NCI-H2171 (cell line): ENCODE measurements around the gene GPC6.

Experiments used
- DNase-seq: peaks from one replicate; lab custom pipeline; 2025; lab: John Stamatoyannopoulos, UW

GPC6 gene

DNA sequence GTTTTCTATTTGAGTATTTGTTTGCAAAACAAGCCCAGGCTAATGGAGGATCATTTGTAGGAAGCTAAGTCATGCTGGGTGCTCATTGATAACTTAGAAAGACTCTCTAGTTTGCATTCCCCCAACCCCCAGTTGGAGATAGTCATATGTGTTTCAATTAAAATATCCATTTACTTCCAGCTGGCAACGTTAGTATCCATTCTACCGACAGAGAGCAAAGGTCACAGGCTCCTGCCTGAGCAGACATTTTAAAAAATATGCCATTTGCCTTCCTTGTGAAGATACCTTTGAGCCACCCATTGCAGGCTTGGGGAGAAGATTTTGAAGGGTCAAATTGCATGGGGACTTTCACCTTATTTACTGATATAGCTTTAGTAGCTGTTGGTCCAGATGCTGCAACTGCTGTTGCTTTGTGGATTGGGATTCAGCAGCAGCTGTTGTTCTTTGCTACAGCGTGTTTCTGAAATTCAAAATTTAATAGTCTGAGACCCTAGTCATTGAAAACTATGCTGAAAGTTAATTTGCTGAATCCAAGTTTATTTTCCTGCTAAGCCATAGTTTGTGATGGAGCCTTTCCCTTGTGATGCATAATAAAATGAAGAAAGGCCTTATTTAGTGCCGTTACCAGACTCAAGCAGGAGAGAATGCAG lies 335.1 kb downstream of the GPC6 start:
- peak; percentile 96 for DNase-seq

DNA sequence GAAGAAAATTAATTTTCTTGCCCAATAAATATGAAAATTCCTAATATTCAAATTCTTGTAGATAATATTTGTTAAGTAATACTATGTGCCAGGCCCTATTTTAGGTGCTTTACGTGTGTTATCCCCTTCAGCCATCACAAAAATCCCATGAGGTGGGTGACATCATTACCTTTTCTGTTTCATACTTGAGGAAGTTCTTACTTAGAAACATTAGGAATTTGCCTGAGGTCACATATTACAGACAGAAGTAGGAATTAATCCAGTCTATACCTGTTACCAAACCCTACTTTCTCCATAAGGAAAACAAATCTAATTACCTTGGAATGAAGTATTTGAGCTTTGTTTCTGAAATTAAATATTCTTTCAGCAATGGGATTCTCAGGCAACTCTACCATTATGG lies 336.1 kb downstream of the GPC6 start:
- DNase-seq = no peak

DNA sequence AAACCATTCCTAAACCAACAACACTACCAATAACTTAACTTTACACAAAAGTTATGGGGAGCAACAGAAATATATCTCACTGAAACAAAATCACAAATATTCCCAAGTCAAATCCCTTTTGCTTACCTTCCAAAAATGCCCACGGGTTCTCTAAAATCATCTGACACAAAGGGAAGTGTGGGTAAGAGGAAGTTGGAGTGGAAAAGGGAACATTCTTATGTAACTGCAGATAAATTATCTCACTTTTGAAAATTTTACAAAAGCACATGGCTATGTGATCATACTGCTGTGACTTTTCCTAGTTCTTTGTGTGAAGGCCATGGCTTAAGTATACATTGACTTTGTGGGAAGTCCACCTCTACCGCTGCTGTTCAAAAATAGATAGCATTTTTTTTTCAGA lies 350.5 kb downstream of the GPC6 start:
- DNase-seq = no peak

DNA sequence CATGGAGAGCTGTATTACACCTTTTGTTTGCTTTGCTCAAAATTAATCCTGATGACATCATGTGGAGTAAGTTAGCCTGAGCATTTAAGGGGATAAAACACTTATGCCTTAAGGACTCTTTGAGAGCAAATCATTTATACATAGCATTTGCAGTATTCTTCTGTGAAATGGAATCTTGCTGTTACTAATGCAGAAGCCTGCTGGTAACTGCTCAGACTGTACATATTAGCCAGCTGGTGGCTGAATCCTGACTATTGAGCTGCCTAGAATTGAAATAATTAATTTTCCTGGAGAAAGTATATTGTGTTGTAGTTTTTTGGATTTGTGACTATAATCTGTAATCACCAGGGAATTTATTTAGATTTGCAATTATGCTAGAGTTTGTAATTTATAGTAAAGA lies 363.2 kb downstream of the GPC6 start:
- DNase-seq = no peak

DNA sequence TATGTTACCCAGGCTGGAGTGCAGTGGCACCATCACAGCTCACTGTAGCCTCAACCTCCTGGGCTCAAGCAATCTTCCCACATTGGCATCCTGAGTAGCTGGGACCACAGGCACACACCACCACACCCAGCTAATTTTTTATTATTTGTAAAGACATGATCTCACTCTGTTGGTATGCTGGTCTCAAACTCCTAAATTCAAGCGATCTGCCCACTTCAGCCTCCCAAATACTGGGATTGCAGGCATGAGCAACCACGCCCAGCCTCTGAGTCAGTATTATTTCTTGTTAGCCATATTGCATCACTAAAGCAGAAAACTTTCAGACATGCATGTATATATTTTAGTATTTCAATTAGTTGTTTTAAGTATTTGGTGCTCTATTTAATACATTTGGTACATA lies 376.4 kb downstream of the GPC6 start:
- DNase-seq = no peak

DNA sequence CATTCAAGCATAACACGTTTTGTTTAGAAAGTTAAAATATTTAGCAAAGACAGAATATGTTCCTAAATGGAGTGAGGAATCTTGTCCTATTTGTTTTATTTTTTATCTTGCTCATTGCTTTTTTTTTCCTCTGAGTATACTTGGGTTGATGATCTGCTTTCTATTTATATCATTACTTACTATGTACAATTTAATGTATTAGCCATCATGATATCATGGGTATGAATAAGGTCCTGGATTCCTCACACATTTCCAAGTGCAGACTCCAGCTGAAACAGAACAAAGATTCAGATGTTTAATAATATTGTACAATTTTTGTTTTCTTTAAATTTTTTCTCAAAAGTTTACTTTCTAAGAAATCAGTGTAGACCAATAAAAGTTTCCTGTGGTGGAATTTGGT lies 388.2 kb downstream of the GPC6 start:
- no peak for DNase-seq

DNA sequence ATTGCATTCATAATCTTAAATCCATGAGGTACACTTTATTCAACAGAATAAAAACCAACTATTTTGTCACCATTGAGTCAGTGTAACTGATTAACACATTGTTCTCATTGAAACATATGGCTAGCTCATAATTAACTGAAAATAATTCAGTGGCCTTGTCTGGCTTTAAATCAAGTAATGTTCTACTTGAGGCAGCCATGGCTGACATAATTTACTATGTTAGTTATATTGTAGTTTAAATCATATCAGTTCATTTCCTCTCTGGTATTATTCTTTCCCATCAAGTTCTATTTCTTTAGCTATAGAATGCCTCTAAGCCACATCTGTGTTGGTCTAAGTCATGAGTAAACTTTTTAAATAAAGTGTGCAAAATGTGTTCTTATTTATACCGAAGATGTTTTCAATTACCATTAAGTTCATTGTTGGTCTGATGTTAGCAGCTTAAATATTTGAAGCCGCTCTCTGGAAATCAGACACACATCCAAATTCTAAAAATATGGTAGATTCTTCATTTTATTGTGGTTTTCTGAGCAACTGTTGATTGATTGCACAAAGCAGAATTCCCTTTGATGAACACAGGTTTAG lies 393.7 kb downstream of the GPC6 start:
- DNase-seq = no peak

DNA sequence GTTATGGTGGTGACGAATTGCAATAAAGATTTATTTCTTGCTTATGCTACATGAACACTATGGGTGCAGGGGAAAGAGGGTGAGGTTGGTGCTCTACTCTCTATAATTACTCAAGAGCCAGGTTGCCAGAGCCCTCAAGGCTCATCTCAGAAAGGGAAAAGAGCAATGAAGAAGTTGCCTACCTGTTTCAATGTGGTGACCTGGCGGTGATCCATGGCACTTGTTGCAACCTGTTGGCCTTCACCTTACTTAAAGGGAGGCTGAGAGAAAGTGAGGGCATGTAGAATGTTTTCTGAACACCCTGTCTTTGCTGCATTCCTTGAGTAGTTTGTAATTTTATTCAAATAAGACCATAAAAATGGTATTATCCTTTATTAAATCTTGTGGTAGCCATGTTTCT lies 394.4 kb downstream of the GPC6 start:
- DNase-seq = no peak

DNA sequence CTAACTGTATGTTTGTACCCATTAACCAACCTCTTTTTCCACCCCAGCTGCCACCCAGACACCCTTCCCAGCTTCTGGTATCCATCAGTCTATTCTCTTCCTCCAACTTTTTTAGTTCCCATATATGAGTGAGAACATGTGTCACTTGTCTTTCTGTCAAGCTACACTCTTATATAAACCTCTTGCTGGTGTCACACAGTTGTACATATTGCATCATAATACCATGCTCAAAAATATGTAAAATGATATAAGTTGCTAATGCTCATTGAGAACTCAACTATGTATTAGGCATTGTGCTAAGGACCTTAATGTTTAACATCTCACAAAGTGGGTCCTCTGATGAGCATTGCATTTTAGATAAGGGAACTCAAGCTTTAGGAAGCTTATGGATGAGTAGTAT lies 395.4 kb downstream of the GPC6 start:
- DNase-seq = no peak

DNA sequence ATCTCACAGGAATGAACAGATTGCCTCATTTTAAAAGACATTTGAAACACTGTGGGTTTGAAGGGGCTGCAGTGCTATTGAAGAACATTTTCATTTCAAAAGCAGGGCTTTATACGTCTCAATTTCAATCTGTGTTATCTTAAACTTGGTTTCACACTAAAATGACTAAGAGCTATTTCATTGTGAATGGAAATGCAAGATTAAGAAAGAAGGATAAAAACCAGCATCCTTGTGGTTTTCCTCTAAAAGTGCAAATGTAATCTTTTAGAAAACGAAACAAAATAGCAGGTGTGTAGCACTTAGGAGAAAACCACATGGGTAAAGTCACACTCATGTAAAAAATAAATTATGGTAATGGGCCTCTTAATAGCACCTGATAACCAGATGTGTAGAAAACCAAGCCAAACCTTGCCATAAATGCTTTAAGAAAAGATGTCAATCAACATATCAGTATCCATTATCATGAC lies 397.7 kb downstream of the GPC6 start:
- DNase-seq = peak; percentile 37

DNA sequence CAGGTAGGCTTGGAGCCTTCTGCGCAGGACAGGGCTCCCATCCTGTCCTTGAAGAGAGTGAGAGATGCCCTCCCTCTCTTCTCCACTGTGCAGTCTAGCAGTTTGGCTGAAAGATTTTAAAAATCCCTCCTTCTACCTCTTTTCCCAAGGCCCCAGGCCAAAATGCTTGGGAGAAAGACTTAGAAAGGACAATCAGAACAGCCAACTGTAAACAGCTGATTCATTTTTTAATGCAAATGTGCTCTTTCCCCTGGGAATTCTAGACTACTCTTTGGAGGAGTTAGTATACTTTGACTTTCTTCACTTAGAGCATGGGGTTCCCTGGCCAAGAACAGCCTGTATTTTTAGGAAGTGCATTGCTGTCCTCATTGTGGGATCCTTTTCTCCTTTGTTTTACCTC lies 398.9 kb downstream of the GPC6 start:
- DNase-seq = no peak

DNA sequence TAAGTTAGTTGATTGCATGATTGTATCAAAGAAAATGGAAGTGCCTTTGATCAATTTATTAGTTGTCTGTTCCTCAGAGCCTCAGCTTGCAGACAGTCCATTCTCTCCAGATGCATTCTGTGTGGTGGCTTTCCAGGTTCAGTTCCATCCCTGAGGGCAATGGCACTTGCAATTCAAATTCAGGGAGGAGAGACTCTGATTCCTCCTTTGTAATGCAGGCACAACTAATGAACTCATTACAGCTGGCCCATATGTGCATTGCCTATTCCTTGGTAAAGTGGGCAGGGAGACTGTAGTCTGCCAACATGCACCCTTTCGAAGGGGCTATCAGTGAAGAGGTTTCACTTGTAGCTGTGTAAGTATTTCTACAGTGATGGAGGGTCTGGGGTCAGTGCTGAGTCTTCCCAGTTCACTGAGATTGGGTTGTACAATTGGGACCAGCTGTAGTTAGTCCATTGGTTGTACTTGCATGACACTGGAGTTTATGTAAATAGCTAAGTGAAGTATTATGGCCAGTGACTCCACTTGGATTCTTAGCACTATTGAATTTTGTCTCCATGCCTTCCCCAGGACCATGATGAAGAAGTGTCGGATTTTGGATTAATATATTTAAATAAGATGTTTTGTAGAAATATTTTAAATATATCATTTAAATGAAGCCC lies 401.7 kb downstream of the GPC6 start:
- no peak for DNase-seq

DNA sequence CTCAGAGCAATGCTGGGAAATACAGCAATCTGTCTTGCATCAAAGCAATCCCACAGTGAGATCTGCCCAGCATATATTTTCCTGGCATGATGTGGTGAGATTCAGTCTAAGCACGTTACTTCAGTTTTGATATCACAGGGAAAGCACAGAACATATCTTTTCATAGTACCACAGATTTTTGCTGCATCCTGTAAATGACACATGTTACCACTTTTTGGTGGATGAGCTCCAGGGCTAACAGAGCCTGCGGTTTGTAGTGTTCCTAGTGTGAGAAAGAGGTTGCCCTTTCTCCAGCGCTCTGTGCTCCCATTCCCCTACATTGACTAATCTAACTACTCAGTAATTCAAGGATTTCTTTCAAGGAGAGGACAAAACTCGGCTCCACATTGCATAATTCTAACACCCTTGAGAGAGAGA lies 409.0 kb downstream of the GPC6 start:
- no peak for DNase-seq

DNA sequence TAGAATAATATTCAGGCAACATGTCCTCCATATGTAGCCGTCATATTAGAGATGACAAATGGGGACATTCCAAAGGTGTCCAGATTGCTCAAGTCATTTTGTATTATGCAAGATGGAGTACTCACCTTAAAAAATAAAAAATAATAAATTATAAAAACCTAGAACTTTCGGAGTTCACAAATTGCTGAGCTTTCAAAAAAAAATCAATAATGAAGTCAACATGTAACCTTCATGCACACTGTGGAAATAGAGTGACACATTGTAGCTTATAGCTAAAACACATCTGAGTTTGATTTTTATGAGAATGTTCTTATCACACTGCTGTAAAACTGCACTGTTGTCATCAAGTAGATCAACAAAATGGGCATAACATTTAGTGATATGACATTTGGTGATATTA lies 411.2 kb downstream of the GPC6 start:
- no peak for DNase-seq

DNA sequence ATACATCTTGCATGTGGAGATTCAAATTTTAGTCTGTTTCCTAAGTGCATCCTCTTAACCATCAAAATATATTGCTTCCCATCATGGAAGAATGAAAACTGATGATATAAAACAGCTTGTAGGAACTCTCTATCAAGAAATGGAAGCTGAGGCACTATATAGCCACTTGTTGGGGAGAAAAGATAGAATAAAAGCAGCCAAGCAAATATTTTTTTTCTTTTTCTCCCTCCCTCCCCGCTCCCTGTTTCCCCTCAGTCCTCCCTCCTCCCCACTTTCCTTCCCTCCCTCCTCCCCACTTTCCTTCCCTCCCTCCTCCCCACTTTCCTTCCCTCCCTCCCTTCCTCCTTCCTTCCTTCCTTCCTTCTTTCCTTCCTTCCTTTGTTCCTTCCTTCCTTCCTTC lies 413.8 kb downstream of the GPC6 start:
- DNase-seq = no peak

DNA sequence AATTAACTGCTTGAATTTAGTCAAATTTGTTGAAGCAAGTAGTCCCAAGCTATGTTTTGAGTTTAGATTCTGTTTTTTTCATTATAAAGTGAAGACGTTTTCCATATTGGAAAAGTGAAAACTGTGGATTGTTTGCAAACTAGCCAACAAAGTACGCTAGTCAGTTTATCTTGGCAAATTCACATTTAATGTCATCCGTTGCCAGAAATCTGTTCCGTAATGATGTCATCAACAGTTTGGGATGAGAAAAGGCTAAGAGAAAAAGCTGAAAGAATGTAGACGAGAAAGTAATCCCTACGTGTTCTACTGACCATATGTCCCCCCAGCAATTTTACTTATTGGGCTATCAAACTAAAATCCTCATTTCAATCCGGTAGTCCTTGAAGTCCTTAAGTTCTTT lies 419.6 kb downstream of the GPC6 start:
- DNase-seq = no peak

DNA sequence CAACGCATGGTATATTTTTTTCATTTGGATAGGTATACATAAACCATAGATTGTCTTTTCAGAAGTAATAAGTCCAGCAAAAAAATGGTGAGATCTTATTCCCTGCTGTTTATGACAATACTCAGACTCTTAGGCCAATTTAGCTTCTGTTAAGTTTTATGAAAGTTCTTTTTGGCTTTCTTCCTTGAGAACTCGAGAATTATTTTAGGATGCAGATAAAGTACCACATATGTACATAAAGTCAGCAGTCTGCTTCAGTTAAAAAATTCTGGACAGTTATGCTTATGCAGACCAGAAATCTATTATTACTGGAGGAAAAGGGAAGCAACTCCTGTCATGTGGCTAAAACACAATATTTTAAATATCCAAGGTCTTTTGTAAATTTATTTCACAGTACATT lies 422.9 kb downstream of the GPC6 start:
- DNase-seq = no peak

DNA sequence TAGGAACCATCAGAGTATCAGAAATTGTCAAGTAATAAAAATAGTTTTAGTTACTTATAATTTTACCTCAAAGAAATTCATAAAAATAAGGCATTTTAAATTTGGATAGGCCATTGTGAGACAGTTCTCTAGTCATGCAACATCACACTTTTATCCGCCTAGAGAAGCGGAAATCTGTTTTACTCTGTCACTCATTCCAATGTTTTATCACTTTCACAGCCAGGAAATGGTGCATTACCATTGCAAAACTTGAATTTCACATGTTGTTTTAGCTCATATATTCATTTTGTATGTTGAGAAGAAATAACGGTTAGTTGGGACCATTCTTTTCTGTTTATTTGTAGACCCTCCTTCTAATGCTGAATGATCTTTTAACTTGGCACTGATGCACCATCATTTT lies 427.2 kb downstream of the GPC6 start:
- DNase-seq = no peak

DNA sequence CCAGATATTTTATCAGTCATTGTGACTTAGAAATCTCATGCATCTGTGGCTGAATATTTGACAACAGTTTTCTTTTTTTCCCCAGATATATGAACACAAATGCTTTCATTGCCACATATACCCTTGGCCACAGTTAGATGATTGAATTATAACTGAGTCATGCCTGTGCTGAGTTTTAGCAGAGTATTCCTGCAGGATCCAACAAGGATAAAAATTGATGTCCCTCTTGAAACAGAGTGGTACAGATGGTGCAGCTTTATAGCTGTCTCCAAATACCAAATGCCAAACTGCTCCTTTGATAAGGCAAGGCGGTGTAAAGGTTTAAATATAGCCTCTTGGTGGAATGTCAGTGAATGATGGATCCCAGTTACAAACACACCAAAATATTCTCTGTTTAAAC lies 428.5 kb downstream of the GPC6 start:
- DNase-seq = peak; percentile 24

DNA sequence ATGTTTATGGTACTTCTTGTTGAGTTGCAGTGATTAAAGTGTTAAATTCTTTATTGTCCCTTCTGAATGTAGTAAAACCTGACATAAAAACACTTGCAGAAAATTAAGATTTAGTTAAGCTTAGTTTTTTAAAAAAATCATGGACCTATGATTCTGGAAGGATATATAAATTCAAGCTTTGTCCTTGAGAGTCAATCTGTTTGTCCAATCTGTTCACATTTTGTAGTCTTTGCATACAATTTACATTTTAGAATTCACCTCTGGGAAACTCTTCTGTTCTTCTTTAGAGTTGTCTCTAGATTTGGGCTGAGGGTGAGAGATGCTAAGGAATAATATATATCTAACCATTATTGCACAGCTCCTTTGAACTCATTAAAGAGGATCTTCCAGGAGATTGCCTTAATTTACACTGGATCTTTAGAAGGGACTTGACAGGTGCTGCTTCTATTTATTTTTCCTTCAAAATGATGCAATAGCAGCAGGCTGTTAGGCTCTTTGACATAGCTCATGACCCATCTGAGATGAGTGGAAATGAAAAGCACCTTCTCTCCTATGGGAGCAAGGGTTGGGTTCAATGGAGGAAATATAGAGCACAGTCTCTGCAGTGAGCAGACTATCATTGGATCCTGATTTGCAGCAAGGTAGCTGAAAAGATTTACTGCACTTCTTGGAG lies 433.9 kb downstream of the GPC6 start:
- DNase-seq = no peak

DNA sequence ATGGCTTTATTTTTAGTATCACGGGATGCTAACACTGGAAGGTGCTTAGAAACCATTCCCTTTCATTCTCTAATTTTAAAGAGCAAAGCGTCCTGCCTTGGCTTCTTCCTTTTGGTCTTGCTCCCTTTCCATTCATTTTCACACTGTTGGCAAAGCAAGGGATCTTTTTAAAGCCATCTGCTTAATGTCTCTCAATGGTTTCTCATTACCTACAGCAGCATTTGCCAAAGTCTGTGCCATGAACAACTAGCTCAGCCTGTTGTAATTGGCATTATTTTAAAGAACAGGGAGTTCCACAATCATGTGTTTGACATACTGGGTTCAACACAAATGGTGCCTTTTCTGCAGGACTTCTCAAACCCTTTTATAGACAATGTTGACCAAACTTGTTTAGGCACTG lies 444.3 kb downstream of the GPC6 start:
- DNase-seq = no peak

DNA sequence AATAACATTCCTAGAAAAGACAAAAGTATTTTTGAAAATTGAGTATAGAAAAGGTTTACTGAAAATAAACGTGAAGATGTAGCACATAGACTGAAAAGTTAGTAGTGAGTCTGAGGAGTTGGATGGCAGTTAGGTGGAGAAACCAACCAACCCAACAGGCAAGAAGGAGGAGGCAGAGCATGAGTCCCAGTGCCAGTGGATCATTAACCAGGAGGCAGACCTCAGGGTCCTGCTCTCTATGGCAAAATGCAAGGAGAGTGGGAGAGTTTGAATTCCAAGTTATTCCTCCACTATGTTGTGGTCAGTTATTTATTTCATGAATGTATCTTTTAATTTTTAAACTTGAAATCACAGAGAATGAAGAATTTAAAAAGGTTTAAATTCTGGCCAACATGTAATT lies 446.4 kb downstream of the GPC6 start:
- no peak for DNase-seq

DNA sequence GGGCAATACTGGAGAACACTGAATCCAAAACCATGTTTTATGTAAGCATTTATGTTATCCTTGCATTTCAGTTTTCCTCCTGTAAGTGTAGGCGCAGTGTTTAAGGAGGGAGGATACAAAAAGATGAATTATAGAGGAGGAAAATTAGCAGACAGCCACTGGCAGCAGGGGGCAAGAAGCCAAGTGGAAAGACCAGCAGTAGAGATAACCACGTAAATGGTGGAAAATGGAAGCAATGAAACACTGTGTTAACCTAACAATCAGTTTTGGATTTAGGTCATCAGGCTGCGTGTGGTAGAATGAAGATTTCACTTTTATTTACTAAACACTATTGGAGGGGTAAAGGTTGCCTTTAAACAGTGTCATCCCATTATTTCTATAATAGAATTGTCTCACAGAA lies 447.3 kb downstream of the GPC6 start:
- no peak for DNase-seq
